Testis (tissue), 3 donors: ENCODE results near the gene TRIM28. TPM values are rescaled to one million over a fixed set of nuclear protein-coding genes. Genes with fewer than 3 reads are reported as not detected.

Experiments used
- DNase-seq: peaks from one replicate; pipeline ENCODE4 v3.0.0-alpha.2; 2019
- H3K27ac ChIP-seq, 2 donors: fragments of 200-600 bp; sonication (generic); one replicate each; pipeline ENCODE4 v1.5.1; 2019
- H3K27me3 ChIP-seq: fragments of 200-600 bp; sonication (generic); one replicate; pipeline ENCODE4 v1.5.1; 2019
- H3K36me3 ChIP-seq: fragments of 200-600 bp; sonication (generic); one replicate; pipeline ENCODE4 v1.5.1; 2017; ENCODE audit warnings: low read depth; ENCODE audit errors: missing control alignments
- H3K4me1 ChIP-seq: fragments of 200-600 bp; sonication (generic); one replicate; pipeline ENCODE4 v1.5.1; 2019
- H3K4me3 ChIP-seq, 2 donors: fragments of 200-600 bp; sonication (generic); one replicate each; pipeline ENCODE4 v1.5.1; 2017 to 2019
- H3K9me3 ChIP-seq: fragments of 200-600 bp; sonication (generic); one replicate; pipeline ENCODE4 v1.5.1; 2017
- POLR2A ChIP-seq: fragments of 450-650 bp; IDR thresholded peaks from one replicate; pipeline ENCODE4 v1.6.1; 2017; ENCODE audit warnings: antibody characterized with exemption, mild to moderate bottlenecking, moderate library complexity
- WGBS, 2 donors: methylation state at CpG; one replicate each; pipeline ENCODE4 v1.1.5; 2018; 5-methylcytosine and 5-hydroxymethylcytosine counted together
- intact Hi-C: fragments of 100-400 bp; cut with DNase I; formaldehyde crosslinking; loops from one replicate; pipeline ENCODE4 v1.15.1; 2023; ENCODE audit warnings: low total_unique reads
- polyA plus RNA-seq: library from polyadenylated mRNA; stranded (reverse); fragments of 350-450 nt; fragmentation: Illumina TruSeq; extraction: RNeasy Lipid Tissue Mini Kit (QIAGEN cat#74804); gene quantifications from one replicate; pipeline ENCODE4 v1.2.3, GENCODE V29; 2014; ENCODE audit warnings: low read depth, low replicate concordance; ENCODE audit not compliant: insufficient read depth
- total RNA-seq, 2 donors: library from RNA; depleted of rRNA; stranded (reverse); fragments of >200 nt; gene quantifications; one replicate each; pipeline ENCODE4 v1.2.3, GENCODE V29; 2016
- TF ChIP-seq, protein P1 (sequence below), 3 experiments: fragments of 450-650 bp in 2 of 3; fragments of 200-600 bp in 1 of 3; sonication (generic) in 1 of 3; IDR thresholded peaks; one replicate each; pipeline ENCODE4 v1.5.1; 2016 to 2019; ENCODE audit warnings: antibody characterized with exemption in 3 of 3, mild to moderate bottlenecking in 2 of 3, moderate library complexity in 1 of 3

TRIM28 gene
- total and polyA plus RNA-seq, 3 donors from 2014 or later: 415 to 694 (median 521) TPM

DNA sequence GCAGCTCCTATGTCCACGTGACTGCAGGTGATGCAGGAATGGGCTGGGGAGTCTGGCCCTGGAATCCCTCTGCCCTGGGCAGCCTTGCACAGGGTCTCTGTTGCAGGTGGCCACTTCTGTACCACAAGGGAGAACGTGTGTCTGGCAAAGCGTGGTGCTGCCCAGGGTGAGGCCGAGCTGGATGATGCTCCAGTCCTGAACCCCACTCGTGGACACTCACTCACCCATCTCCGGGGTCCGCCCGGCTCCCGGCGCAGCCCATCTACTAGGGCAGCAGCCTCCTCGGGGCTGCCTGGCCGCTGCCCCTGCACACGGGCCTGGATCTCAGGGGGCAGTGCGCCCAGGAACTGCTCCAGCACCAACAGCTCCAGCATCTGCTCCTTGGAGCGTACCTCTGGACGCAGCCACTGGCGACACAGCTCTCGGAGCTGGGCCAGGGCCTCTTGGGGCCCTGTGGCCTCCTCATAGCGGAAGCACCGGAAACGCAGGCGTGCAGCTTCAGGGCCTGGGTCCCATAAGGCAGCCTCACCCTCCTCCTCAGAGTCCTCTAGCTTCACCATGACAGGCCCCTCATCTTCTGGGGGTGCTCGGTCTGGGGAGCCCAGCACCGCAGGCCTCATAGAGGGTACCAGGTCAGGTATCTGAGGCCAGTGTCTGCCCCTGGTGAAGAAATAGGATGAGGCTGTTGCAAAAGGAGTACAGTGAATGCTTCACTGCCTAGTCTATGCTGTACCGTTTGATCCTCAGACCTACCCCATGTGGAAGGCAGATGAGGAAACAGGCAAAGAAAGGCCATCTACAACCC, 27.1 kb downstream of the TRIM28 start:
- Histone ChIP-seq H3K36me3 (no peaks in the 10 kb centered on the region), H3K27ac (no peak overlapping the region), H3K4me1 (peaks cover 7% of the 10 kb centered on the region), H3K4me3 (no peak overlapping the region), H3K9me3 (no peaks in the 10 kb centered on the region), H3K27me3 (no peaks in the 10 kb centered on the region)
- WGBS, 2 donors: 83 to 88% methylated on average over 12 to 25 of the region's 25 CpGs
- intact Hi-C loops: no loop called here
- no peak for DNase-seq
- TF ChIP-seq, protein P1, sequence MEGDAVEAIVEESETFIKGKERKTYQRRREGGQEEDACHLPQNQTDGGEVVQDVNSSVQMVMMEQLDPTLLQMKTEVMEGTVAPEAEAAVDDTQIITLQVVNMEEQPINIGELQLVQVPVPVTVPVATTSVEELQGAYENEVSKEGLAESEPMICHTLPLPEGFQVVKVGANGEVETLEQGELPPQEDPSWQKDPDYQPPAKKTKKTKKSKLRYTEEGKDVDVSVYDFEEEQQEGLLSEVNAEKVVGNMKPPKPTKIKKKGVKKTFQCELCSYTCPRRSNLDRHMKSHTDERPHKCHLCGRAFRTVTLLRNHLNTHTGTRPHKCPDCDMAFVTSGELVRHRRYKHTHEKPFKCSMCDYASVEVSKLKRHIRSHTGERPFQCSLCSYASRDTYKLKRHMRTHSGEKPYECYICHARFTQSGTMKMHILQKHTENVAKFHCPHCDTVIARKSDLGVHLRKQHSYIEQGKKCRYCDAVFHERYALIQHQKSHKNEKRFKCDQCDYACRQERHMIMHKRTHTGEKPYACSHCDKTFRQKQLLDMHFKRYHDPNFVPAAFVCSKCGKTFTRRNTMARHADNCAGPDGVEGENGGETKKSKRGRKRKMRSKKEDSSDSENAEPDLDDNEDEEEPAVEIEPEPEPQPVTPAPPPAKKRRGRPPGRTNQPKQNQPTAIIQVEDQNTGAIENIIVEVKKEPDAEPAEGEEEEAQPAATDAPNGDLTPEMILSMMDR (IDR thresholded peaks at IDR 0.05): no peak
- no peak for TF ChIP-seq POLR2A

DNA sequence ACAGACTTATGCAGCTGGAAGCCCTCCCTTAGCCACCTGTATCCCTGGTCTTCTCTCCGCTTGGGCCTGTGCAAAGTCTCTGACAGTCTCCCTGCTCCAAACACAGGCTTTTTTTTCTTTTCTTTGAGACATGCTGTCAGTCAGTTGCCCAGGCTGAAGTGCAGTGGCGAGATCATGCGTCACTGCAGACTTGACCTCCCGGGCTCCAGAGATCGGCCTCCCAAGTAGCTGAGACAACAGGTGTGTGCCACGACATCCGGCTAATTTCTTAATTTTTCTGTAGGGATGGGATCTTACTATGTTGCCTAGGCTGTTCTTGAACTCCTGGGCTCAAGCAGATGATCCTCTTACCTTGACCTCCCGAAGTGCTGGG, 27.7 kb downstream of the TRIM28 start:
- DNase-seq: no peak
- intact Hi-C loops: no loop called here
- 77 to 78% methylated on average over 8 of the region's 8 CpGs for WGBS, 2 donors

DNA sequence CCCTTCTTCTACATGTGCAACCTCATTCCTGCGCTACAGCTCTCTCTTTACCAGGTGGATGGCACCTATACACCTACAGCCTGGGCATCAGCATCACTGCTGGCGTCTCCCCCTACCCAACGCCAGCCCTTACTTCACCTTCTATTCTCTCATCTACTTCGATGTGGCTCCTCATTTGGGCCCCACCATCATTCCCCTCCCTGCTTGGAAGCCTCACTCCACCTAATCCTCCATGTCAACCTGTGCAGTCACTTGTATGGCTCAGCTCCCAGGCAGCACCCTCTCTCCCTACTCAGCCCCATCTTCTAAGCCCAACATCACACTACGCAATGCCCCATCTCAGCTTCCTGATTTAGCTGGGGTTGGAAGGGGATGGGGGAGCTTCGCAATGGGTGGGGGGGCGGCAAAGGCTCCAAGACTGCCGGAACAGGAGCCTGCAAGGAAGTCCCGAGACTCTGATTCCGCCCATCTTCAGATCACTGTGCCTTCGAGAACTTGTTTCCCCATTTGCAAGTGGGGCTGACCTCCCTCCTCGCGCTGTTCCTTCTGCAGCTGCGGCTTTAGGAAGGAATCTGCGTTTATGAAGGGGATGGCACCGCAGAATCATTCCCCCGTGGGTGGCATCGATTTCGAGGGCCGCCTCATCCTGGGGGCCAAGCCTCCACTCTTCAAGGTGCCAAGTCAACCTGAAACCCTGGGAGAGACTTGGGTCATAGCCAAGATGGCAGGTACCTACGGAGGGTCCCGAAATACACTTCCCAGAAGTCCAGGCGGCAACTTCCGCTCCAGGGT, 28.4 kb downstream of the TRIM28 start:
- H3K4me1 ChIP-seq: peaks cover 7% of the 10 kb centered on the region
- peak overlapping the region; percentile 86 to 99 for H3K27ac ChIP-seq
- no peaks in the 10 kb centered on the region for H3K36me3 ChIP-seq
- peak overlapping the region; percentile 51 to 82 for H3K4me3 ChIP-seq
- no peaks in the 10 kb centered on the region for H3K9me3 ChIP-seq
- intact Hi-C loops: no loop called here
- DNase-seq: no peak
- 27 to 34% methylated on average over 16 to 24 of the region's 24 CpGs for WGBS, 2 donors
- no peaks in the 10 kb centered on the region for H3K27me3 ChIP-seq
- no peak for TF ChIP-seq POLR2A
- TF ChIP-seq, protein P1 (IDR thresholded peaks at IDR 0.05): no peak

More for the DNA sequence above, 27.7 kb downstream of the TRIM28 start:
- peaks cover 7% of the 10 kb centered on the region for H3K4me1 ChIP-seq
- H3K27ac ChIP-seq: no peak overlapping the region
- H3K27me3 ChIP-seq: no peaks in the 10 kb centered on the region
- H3K4me3 ChIP-seq: no peak overlapping the region
- no peak for TF ChIP-seq POLR2A
- TF ChIP-seq, protein P1 (IDR thresholded peaks at IDR 0.05): no peak
- no peaks in the 10 kb centered on the region for H3K9me3 ChIP-seq
- no peaks in the 10 kb centered on the region for H3K36me3 ChIP-seq

DNA sequence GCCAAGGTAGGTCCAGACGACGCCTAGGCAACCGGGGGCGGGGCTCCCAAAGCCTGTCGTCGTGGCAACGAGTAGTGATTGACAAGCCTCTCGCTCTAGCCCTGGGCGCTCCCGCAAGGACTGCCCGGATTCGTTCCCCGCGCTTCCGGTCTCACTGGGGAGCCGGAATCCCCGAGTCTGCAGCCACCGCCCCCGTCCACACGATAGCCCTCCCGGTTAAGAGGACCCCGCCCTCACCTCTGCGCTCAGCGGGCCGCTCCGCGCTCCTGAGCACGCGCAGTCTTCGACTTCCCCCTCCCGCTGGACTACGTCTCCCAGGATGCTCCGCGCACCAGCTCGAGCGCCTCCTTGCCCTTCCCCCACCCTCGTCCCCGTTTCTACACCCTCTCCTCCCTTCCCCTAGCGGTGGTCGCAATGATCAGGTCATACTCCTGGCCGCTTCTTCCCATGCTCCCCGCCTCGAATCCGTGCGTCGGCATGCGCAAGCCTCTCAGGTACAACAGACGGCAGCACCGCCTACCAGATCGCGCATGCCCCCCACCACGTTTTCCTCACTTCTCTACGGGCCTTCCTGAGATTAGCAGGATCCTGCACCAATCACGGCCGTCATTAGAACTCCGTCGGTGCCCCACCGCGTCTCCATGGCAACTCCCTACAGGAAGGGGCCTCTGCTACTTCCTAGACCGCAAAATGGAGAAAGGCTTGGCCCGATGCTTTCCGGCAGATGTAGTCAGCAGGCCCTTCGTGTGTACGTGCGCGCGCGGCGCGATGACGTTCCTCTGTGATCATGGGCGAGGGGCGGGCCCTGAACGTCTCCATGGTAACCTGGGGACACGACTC, 29.2 kb downstream of the TRIM28 start, which contains the start of gene MZF1:
TSS of gene MZF1 (minus strand) at position 518 of the 840 bp plus-strand sequence. CDS start 1,946 bp downstream, outside the sequence.
- Histone ChIP-seq H3K4me1 (peaks cover 7% of the 10 kb centered on the region), H3K36me3 (no peaks in the 10 kb centered on the region), H3K4me3 (peak within 1 kb of the TSS; percentile 51 to 82), H3K27ac (peak within 1 kb of the TSS; percentile 86 to 99), H3K9me3 (no peaks in the 10 kb centered on the region), H3K27me3 (no peaks in the 10 kb centered on the region)
- WGBS, 2 donors: 1% methylated on average over 68 to 69 of the region's 75 CpGs
- DNase-seq: peak; percentile 100
- TF ChIP-seq, protein P1 (IDR thresholded peaks at IDR 0.05): peak in 2 of 3 experiments; percentile 18 to 30
- no peak for TF ChIP-seq POLR2A
- intact Hi-C loops: no loop called here
